Measurements from ENCODE around the gene MAPKAPK3.

The MAPKAPK3 gene

GRCh38 chr3:50617096-50617791 is at the start of gene MAPKAPK3:
Gene MAPKAPK3 (plus strand): TSS chr3:50617151. CDS start chr3:50617566, 415 bp downstream.
- in situ Hi-C loops (cut with MboI; ENCODE audit: low sequenced_read_pairs): loop anchor here (25.0 kb wide), 1 partner anchor 745 kb away; no protein-coding TSS in a partner anchor

GRCh38 chr3:50567386-50568167 is 49.4 kb upstream of the MAPKAPK3 start, which contains the start of gene C3orf18:
Gene C3orf18 (minus strand): TSS chr3:50567747. CDS start chr3:50565699, 2,048 bp downstream.
- in situ Hi-C loops (cut with MboI; ENCODE audit: low sequenced_read_pairs): no loop called here

- in situ Hi-C loops (cut with MboI; ENCODE audit: low sequenced_read_pairs): no loop called here
These were observed 47.8 kb upstream of the MAPKAPK3 start, which contains the start of gene HEMK1 for GRCh38 chr3:50568947-50569749. Gene HEMK1 (plus strand): TSS chr3:50569522. CDS start chr3:50571105, 1,583 bp downstream.

GRCh38 chr3:50570508-50571279 is 46.3 kb upstream of the MAPKAPK3 start:
- in situ Hi-C loops (cut with MboI; ENCODE audit: low sequenced_read_pairs): no loop called here

- in situ Hi-C loops (cut with MboI; ENCODE audit: low sequenced_read_pairs): no loop called here
These were observed 45.5 kb upstream of the MAPKAPK3 start for GRCh38 chr3:50571486-50571885.

GRCh38 chr3:50572158-50572557 is 44.8 kb upstream of the MAPKAPK3 start:
- in situ Hi-C loops (cut with MboI; ENCODE audit: low sequenced_read_pairs): no loop called here

GRCh38 chr3:50572801-50573371 is 44.1 kb upstream of the MAPKAPK3 start:
- in situ Hi-C loops (cut with MboI; ENCODE audit: low sequenced_read_pairs): no loop called here

GRCh38 chr3:50573566-50574443 is 43.1 kb upstream of the MAPKAPK3 start:
- in situ Hi-C loops (cut with MboI; ENCODE audit: low sequenced_read_pairs): no loop called here

GRCh38 chr3:50574444-50574831 is 42.5 kb upstream of the MAPKAPK3 start:
- in situ Hi-C loops (cut with MboI; ENCODE audit: low sequenced_read_pairs): no loop called here

GRCh38 chr3:50575372-50575771 is 41.6 kb upstream of the MAPKAPK3 start:
- in situ Hi-C loops (cut with MboI; ENCODE audit: low sequenced_read_pairs): no loop called here

- in situ Hi-C loops (cut with MboI; ENCODE audit: low sequenced_read_pairs): no loop called here
These were observed 39.6 kb upstream of the MAPKAPK3 start for GRCh38 chr3:50577348-50577747.

GRCh38 chr3:50580683-50581458 is 36.1 kb upstream of the MAPKAPK3 start:
- in situ Hi-C loops (cut with MboI; ENCODE audit: low sequenced_read_pairs): no loop called here

GRCh38 chr3:50581459-50581842 is 35.5 kb upstream of the MAPKAPK3 start:
- in situ Hi-C loops (cut with MboI; ENCODE audit: low sequenced_read_pairs): no loop called here

GRCh38 chr3:50582083-50582482 is 34.9 kb upstream of the MAPKAPK3 start:
- in situ Hi-C loops (cut with MboI; ENCODE audit: low sequenced_read_pairs): no loop called here

- in situ Hi-C loops (cut with MboI; ENCODE audit: low sequenced_read_pairs): no loop called here
These were observed 33.1 kb upstream of the MAPKAPK3 start for GRCh38 chr3:50583897-50584296.

GRCh38 chr3:50584391-50584790 is 32.6 kb upstream of the MAPKAPK3 start:
- in situ Hi-C loops (cut with MboI; ENCODE audit: low sequenced_read_pairs): no loop called here

- in situ Hi-C loops (cut with MboI; ENCODE audit: low sequenced_read_pairs): no loop called here
These were observed 30.8 kb upstream of the MAPKAPK3 start for GRCh38 chr3:50585919-50586762.

GRCh38 chr3:50586763-50587070 is 30.2 kb upstream of the MAPKAPK3 start:
- in situ Hi-C loops (cut with MboI; ENCODE audit: low sequenced_read_pairs): no loop called here
